ENCODE data around the gene MLLT3. TPM values are rescaled to one million over a fixed set of nuclear protein-coding genes. Genes with fewer than 3 reads are reported as not detected.

Gene MLLT3
- total RNA-seq, 3 donors from 2014 or later (not counting 1 experiment from before 2014, with no cell fraction given), result 24.3 to 26.6 (median 25.2) TPM

- DNase-seq (peak in 1 of 2 donors; percentile 46), ATAC-seq (peak in 2 of 3 donors; percentile 50 to 60)
- Mint-ChIP-seq H3K27ac (no peak overlapping the region), H3K36me3 (no peaks in the 10 kb centered on the region), H3K4me3 (no peak overlapping the region), H3K9me3 (no peaks in the 10 kb centered on the region), H3K4me1 (peaks cover 10 to 25% of the 10 kb centered on the region in 2 donors), H3K27me3 (ENCODE audit: low read depth in 2 of 2) (no peaks in the 10 kb centered on the region)
- Histone ChIP-seq H3K36me3 (ENCODE audit: control insufficient read depth, insufficient read depth, low read length) (no peaks in the 10 kb centered on the region), H3K4me3 (ENCODE audit: low read length) (no peak overlapping the region), H3K27ac (ENCODE audit: low read length) (no peak overlapping the region), H3K27me3 (ENCODE audit: control insufficient read depth, insufficient read depth, low read length) (no peaks in the 10 kb centered on the region), H3K9me3 (ENCODE audit: control insufficient read depth, insufficient read depth, low read length) (no peaks in the 10 kb centered on the region), H3K4me1 (ENCODE audit: control insufficient read depth, insufficient read depth, low read length) (no peaks in the 10 kb centered on the region)
- 86% methylated on average over 3 of the region's 3 CpGs for WGBS (ENCODE audit: insufficient coverage)
- TF ChIP-seq, protein P1, sequence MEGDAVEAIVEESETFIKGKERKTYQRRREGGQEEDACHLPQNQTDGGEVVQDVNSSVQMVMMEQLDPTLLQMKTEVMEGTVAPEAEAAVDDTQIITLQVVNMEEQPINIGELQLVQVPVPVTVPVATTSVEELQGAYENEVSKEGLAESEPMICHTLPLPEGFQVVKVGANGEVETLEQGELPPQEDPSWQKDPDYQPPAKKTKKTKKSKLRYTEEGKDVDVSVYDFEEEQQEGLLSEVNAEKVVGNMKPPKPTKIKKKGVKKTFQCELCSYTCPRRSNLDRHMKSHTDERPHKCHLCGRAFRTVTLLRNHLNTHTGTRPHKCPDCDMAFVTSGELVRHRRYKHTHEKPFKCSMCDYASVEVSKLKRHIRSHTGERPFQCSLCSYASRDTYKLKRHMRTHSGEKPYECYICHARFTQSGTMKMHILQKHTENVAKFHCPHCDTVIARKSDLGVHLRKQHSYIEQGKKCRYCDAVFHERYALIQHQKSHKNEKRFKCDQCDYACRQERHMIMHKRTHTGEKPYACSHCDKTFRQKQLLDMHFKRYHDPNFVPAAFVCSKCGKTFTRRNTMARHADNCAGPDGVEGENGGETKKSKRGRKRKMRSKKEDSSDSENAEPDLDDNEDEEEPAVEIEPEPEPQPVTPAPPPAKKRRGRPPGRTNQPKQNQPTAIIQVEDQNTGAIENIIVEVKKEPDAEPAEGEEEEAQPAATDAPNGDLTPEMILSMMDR (IDR thresholded peaks at IDR 0.05), result peak; percentile 34
- intact Hi-C loops (cut with micrococcal nuclease), result no loop called here
These were observed 10.5 kb downstream of the MLLT3 start for GRCh38 chr9:20611691-20612287.

DNA sequence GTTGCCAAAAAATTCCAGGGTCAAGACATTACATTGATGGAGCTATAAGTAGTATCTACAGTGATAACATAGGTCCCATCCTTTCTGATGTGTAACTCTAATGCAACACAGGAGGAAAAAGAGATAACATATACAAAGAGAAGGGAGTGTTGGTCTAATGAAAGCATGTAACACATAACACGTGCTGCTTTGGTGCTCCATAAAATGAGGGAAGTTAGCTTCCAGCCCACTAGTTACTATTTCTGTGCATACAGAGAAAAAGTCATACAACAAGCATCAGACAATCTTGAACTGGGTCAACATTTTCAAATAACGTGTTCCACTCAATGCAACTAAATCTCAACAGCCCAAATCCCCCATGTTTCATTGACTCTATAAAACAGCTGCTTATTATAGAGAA, 11.7 kb downstream of the MLLT3 start:
- 45% methylated on average over 2 of the region's 2 CpGs for WGBS (ENCODE audit: insufficient coverage)
- no peak for DNase-seq
- Histone ChIP-seq H3K36me3 (ENCODE audit: control insufficient read depth, insufficient read depth, low read length) (no peaks in the 10 kb centered on the region), H3K4me1 (ENCODE audit: control insufficient read depth, insufficient read depth, low read length) (no peaks in the 10 kb centered on the region), H3K27ac (ENCODE audit: low read length) (no peak overlapping the region), H3K27me3 (ENCODE audit: control insufficient read depth, insufficient read depth, low read length) (no peaks in the 10 kb centered on the region), H3K4me3 (ENCODE audit: low read length) (no peak overlapping the region), H3K9me3 (ENCODE audit: control insufficient read depth, insufficient read depth, low read length) (no peaks in the 10 kb centered on the region)
- no peak for ATAC-seq
- H3K9me3 Mint-ChIP-seq, result no peaks in the 10 kb centered on the region
- H3K4me1 Mint-ChIP-seq, result peaks cover 5 to 25% of the 10 kb centered on the region in 2 donors
- TF ChIP-seq, protein P1 (IDR thresholded peaks at IDR 0.05), result no peak
- H3K27ac Mint-ChIP-seq, result no peak overlapping the region
- no peak overlapping the region for H3K4me3 Mint-ChIP-seq
- H3K36me3 Mint-ChIP-seq, result no peaks in the 10 kb centered on the region
- intact Hi-C loops (cut with micrococcal nuclease), result no loop called here
- H3K27me3 Mint-ChIP-seq (ENCODE audit: low read depth in 2 of 2), result no peaks in the 10 kb centered on the region

DNA sequence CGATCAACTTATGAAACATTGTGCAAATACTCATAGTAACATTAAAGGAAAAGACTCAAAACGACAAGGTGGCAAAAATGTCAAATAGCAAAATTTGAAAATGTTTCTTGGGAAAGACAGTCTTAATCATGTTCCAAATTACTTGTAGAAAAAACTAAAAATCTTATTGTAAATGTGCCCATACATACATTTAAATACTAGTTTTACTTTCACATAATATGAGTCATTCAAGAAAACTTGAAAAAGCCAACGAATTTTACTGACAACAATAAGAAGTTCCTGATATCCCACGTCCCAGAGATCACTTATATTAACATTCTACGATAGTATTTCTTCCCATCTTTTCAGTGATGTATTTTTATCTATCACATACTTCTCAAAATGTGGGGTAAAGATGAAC, 13.7 kb downstream of the MLLT3 start:
- ATAC-seq (no peak), DNase-seq (no peak)
- 80% methylated on average over 5 of the region's 5 CpGs for WGBS (ENCODE audit: insufficient coverage)
- Histone ChIP-seq H3K9me3 (ENCODE audit: control insufficient read depth, insufficient read depth, low read length) (no peaks in the 10 kb centered on the region), H3K27me3 (ENCODE audit: control insufficient read depth, insufficient read depth, low read length) (no peaks in the 10 kb centered on the region), H3K4me1 (ENCODE audit: control insufficient read depth, insufficient read depth, low read length) (no peaks in the 10 kb centered on the region), H3K27ac (ENCODE audit: low read length) (no peak overlapping the region), H3K4me3 (ENCODE audit: low read length) (no peak overlapping the region), H3K36me3 (ENCODE audit: control insufficient read depth, insufficient read depth, low read length) (no peaks in the 10 kb centered on the region)
- H3K27me3 Mint-ChIP-seq (ENCODE audit: low read depth in 2 of 2), result no peaks in the 10 kb centered on the region
- no peak overlapping the region for H3K4me3 Mint-ChIP-seq
- no peaks in the 10 kb centered on the region for H3K36me3 Mint-ChIP-seq
- intact Hi-C loops (cut with micrococcal nuclease), result no loop called here
- H3K4me1 Mint-ChIP-seq, result peaks cover 13 to 41% of the 10 kb centered on the region in 2 donors
- TF ChIP-seq, protein P1 (IDR thresholded peaks at IDR 0.05), result no peak
- H3K9me3 Mint-ChIP-seq, result no peaks in the 10 kb centered on the region
- no peak overlapping the region for H3K27ac Mint-ChIP-seq

DNA sequence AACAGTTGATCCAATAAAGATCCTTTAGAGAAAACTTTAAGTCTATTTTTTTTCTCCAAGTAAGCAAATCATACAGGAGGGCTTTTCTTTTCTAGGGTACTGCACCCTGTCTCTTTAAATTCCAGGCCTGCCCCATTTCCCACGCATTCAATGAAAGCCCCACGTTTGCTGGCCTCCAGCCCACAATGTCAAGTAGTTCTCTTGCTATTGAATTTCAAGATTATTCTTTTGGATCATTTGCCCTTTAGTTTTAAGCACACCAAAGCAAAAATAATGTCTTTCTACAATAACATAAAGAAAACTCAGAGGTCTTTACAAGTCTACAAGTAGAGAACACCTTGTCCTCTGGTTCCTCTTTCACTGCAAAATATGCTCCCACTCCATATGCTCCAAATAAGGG, 15.6 kb downstream of the MLLT3 start:
- 83% methylated on average over 2 of the region's 2 CpGs for WGBS (ENCODE audit: insufficient coverage)
- DNase-seq (peak in 1 of 2 donors; percentile 12), ATAC-seq (no peak)
- no peak overlapping the region for H3K27ac ChIP-seq (ENCODE audit: low read length)
- no peaks in the 10 kb centered on the region for H3K4me1 ChIP-seq (ENCODE audit: control insufficient read depth, insufficient read depth, low read length)
- Mint-ChIP-seq H3K4me1 (peaks cover 24 to 37% of the 10 kb centered on the region in 2 donors), H3K36me3 (no peaks in the 10 kb centered on the region), H3K9me3 (no peaks in the 10 kb centered on the region), H3K27me3 (ENCODE audit: low read depth in 2 of 2) (no peaks in the 10 kb centered on the region), H3K4me3 (no peak overlapping the region), H3K27ac (no peak overlapping the region)
- no peaks in the 10 kb centered on the region for H3K36me3 ChIP-seq (ENCODE audit: control insufficient read depth, insufficient read depth, low read length)
- intact Hi-C loops (cut with micrococcal nuclease), result no loop called here
- TF ChIP-seq, protein P1 (IDR thresholded peaks at IDR 0.05), result no peak
- H3K4me3 ChIP-seq (ENCODE audit: low read length), result no peak overlapping the region
- H3K27me3 ChIP-seq (ENCODE audit: control insufficient read depth, insufficient read depth, low read length), result no peaks in the 10 kb centered on the region
- H3K9me3 ChIP-seq (ENCODE audit: control insufficient read depth, insufficient read depth, low read length), result no peaks in the 10 kb centered on the region
